ENCODE measurements around the gene KCTD16. TPM values are rescaled to one million over a fixed set of nuclear protein-coding genes. Genes with fewer than 3 reads are reported as not detected.

The KCTD16 gene
- total RNA-seq, 4 donors from 2014 or later = under 0.01 to 1.7 (median 0.18) TPM

DNA sequence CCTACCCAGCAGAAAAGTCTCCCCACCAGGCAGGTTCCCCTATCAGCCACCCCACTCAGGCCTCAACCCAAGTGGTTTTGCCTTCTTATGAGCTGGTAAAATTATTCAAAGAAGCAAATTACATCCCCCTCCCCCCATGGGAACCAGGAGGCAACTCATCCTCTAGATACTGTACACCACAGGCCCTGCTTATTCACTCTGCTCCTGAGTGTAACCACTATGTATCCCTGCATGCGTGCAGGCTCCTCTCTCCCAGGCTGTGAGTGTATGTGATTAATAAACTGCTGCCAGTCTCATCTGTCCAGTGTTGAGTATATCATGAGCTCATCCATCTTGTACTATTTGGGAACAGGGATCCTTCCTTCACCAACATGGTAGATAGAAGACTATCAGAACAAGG, 8.6 kb downstream of the KCTD16 start:
- H3K9me3 ChIP-seq = no peaks in the 10 kb centered on the region
- no peaks in the 10 kb centered on the region for H3K27me3 ChIP-seq
- no peaks in the 10 kb centered on the region for H3K36me3 ChIP-seq
- no peak for DNase-seq
- H3K4me3 ChIP-seq = no peak overlapping the region
- H3K27ac ChIP-seq = no peak overlapping the region
- TF ChIP-seq, protein P1, sequence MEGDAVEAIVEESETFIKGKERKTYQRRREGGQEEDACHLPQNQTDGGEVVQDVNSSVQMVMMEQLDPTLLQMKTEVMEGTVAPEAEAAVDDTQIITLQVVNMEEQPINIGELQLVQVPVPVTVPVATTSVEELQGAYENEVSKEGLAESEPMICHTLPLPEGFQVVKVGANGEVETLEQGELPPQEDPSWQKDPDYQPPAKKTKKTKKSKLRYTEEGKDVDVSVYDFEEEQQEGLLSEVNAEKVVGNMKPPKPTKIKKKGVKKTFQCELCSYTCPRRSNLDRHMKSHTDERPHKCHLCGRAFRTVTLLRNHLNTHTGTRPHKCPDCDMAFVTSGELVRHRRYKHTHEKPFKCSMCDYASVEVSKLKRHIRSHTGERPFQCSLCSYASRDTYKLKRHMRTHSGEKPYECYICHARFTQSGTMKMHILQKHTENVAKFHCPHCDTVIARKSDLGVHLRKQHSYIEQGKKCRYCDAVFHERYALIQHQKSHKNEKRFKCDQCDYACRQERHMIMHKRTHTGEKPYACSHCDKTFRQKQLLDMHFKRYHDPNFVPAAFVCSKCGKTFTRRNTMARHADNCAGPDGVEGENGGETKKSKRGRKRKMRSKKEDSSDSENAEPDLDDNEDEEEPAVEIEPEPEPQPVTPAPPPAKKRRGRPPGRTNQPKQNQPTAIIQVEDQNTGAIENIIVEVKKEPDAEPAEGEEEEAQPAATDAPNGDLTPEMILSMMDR (IDR thresholded peaks at IDR 0.05) = no peak
- no peak for TF ChIP-seq POLR2A (IDR thresholded peaks at IDR 0.05)
- no peaks in the 10 kb centered on the region for H3K4me1 ChIP-seq

DNA sequence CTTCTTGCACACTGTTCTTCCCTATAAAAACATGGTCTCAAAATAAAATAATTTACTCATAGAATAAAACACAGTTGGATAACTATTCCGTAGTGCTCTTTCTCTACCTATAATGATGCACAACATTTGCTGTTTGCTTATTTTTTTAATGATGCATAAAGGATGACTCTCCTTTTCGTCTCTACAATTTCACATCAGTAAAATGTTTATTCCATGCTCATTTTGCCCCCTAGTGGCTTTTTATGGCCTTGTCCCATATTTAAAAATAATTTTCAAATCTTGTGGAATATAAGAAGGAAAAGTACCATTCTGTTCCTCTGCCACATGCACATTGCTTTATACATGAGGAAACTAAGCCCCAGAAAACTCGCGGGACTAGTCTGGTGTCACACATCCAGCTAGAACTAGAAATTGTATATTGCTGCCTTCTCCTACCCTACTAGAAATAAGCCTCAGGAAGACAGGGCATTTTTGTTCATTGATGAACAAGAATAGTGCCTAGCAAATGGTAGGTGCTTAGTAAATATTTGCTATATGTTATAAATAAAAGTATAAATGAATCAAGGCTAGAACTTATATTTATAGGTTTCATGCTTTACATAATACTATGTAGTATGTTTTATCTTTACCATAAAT, 12.7 kb downstream of the KCTD16 start:
- no peak for DNase-seq
- Histone ChIP-seq H3K27me3 (no peaks in the 10 kb centered on the region), H3K4me1 (peaks cover 0 to 10% (median 2%) of the 10 kb centered on the region in 4 donors), H3K4me3 (no peak overlapping the region), H3K27ac (no peak overlapping the region), H3K36me3 (no peaks in the 10 kb centered on the region), H3K9me3 (no peaks in the 10 kb centered on the region)
- TF ChIP-seq, protein P1 (IDR thresholded peaks at IDR 0.05) = peak; percentile 47 to 77 (median 60)
- TF ChIP-seq POLR2A (IDR thresholded peaks at IDR 0.05) = no peak

DNA sequence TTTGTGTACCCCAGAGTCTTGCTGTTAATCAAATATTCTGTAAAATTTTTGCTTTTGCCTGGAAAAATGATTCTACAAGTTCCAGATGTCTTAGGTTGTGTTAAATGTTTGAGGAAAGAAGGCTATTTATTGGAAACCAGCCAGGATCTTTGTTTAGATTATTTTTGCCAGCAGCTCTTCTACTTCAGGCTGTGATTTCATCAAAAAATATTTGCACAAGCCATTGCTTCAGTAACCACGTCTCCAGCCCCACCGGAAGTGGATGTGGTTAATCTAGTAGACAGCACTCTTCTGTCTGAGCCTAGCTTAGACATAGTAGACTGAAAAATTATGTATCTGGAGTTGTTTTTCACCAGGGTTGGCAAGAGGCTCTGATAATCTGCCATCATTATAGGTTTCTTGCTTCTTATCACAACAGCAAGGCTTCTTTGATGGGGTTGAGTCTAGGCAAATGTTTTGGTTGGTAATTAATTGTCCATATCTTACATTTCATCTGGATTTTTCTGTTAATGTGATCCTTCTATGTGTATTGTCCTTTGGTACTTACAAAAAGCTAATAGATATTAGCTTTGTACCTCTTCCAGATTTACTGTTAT, 17.1 kb downstream of the KCTD16 start:
- H3K4me3 ChIP-seq = no peak overlapping the region
- peaks cover 0 to 29% (median 10%) of the 10 kb centered on the region in 4 donors for H3K4me1 ChIP-seq
- H3K27ac ChIP-seq = peak overlapping the region; percentile 44 to 66 (median 54)
- H3K9me3 ChIP-seq = no peaks in the 10 kb centered on the region
- no peaks in the 10 kb centered on the region for H3K36me3 ChIP-seq
- no peak for TF ChIP-seq POLR2A (IDR thresholded peaks at IDR 0.05)
- TF ChIP-seq, protein P1 (IDR thresholded peaks at IDR 0.05) = no peak
- no peaks in the 10 kb centered on the region for H3K27me3 ChIP-seq
- peak in 2 of 3 donors; percentile 95 for DNase-seq

DNA sequence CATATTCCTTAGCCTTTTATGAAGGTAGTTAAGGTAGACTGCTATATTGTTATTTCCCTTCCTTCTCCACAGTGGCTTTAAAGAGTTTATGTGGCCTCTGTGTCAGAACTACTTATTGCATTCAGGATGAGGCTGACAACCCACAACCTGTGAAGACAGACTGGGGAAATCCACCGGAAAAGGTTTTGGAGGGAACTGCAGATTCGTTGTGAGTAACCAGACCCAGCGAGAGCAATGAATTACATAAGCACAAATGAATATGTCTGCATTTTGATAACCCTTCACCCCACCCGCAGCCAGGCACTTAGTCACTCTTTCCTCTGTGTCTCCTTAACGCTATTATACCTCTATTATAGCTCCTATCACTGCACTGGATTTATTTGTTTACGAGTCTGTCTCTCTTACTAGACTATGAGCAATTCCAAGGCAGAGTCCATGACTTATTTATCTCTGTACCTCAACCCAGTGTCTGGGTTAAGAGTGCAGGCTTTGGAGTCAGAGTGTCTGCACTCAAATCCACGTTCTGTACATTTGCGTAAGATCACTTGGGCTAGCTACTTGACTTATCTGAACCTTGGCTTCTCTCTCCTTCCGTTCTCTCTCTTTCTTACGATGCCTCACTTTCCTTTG, 19.2 kb downstream of the KCTD16 start:
- TF ChIP-seq, protein P1 (IDR thresholded peaks at IDR 0.05) = no peak
- TF ChIP-seq POLR2A (IDR thresholded peaks at IDR 0.05) = no peak
- DNase-seq = peak; percentile 58 to 87 (median 59)
- peak overlapping the region; percentile 13 to 66 (median 26) for H3K27ac ChIP-seq
- H3K4me1 ChIP-seq = peaks cover 0 to 29% (median 10%) of the 10 kb centered on the region in 4 donors
- H3K36me3 ChIP-seq = no peaks in the 10 kb centered on the region
- no peaks in the 10 kb centered on the region for H3K27me3 ChIP-seq
- H3K4me3 ChIP-seq = no peak overlapping the region
- H3K9me3 ChIP-seq = no peaks in the 10 kb centered on the region

- DNase-seq = no peak
- H3K4me3 ChIP-seq = no peak overlapping the region
- peaks cover 0 to 29% (median 10%) of the 10 kb centered on the region in 4 donors for H3K4me1 ChIP-seq
- no peaks in the 10 kb centered on the region for H3K9me3 ChIP-seq
- peak overlapping the region in 3 of 4 donors; percentile 21 to 67 (median 53) for H3K27ac ChIP-seq
- no peaks in the 10 kb centered on the region for H3K27me3 ChIP-seq
- TF ChIP-seq, protein P1 (IDR thresholded peaks at IDR 0.05) = no peak
- no peak for TF ChIP-seq POLR2A (IDR thresholded peaks at IDR 0.05)
- H3K36me3 ChIP-seq = no peaks in the 10 kb centered on the region
Observed at GRCh38 chr5:144191531-144191930, 20.9 kb downstream of the KCTD16 start.

All from Peyer's patch (tissue), 4 donors.